WTC11 (cell line): Measurements from ENCODE around the gene VSIG10.

Experiments used
- IRF2 ChIP-seq: sonication (generic); formaldehyde crosslinking; IDR thresholded peaks from 2 replicates; pipeline ENCODE4 v1.8.0; 2022; ENCODE audit warnings: low read depth, missing genetic modification reagents, borderline replicate concordance
- TCF7 ChIP-seq: sonication (generic); formaldehyde crosslinking; IDR thresholded peaks from 2 replicates; pipeline ENCODE4 v1.8.0; 2022; ENCODE audit warnings: mild to moderate bottlenecking, low read depth, missing genetic modification reagents, moderate library complexity
- USF1 ChIP-seq: sonication (generic); formaldehyde crosslinking; IDR thresholded peaks from 2 replicates; pipeline ENCODE4 v1.8.0; 2022; ENCODE audit warnings: mild to moderate bottlenecking, missing genetic modification reagents
- TF ChIP-seq, protein P1 (sequence below): fragments of 200-600 bp; IDR thresholded peaks from 2 replicates; pipeline ENCODE4 v1.8.0; 2022; ENCODE audit warnings: antibody characterized with exemption
- TF ChIP-seq, protein P2 (sequence below): sonication (generic); formaldehyde crosslinking; IDR thresholded peaks from 2 replicates; pipeline ENCODE4 v1.8.0; 2023; ENCODE audit warnings: missing genetic modification reagents

- TF ChIP-seq, protein P1, sequence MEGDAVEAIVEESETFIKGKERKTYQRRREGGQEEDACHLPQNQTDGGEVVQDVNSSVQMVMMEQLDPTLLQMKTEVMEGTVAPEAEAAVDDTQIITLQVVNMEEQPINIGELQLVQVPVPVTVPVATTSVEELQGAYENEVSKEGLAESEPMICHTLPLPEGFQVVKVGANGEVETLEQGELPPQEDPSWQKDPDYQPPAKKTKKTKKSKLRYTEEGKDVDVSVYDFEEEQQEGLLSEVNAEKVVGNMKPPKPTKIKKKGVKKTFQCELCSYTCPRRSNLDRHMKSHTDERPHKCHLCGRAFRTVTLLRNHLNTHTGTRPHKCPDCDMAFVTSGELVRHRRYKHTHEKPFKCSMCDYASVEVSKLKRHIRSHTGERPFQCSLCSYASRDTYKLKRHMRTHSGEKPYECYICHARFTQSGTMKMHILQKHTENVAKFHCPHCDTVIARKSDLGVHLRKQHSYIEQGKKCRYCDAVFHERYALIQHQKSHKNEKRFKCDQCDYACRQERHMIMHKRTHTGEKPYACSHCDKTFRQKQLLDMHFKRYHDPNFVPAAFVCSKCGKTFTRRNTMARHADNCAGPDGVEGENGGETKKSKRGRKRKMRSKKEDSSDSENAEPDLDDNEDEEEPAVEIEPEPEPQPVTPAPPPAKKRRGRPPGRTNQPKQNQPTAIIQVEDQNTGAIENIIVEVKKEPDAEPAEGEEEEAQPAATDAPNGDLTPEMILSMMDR = no peak
- TF ChIP-seq, protein P2, sequence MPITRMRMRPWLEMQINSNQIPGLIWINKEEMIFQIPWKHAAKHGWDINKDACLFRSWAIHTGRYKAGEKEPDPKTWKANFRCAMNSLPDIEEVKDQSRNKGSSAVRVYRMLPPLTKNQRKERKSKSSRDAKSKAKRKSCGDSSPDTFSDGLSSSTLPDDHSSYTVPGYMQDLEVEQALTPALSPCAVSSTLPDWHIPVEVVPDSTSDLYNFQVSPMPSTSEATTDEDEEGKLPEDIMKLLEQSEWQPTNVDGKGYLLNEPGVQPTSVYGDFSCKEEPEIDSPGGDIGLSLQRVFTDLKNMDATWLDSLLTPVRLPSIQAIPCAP (CRISPR knock-in tag) = no peak
- TF ChIP-seq IRF2 (CRISPR knock-in tag) (no peak), USF1 (CRISPR knock-in tag) (no peak), TCF7 (CRISPR knock-in tag) (no peak)
Observed at GRCh38 chr12:118101051-118101450, 2.8 kb downstream of the VSIG10 start.
